SK-N-SH treated with all-trans-retinoic acid at 6 μM for 48 hours (cell line): ENCODE results near the gene ADGRB2.

ENCODE experiments used
- ATAC-seq: fragments of 200-7000 bp; cut with Tn5 transposase; 3 replicates; pipeline ENCODE4 v1.9.1; 2020; ENCODE audit warnings: mild to moderate bottlenecking, moderate library complexity
- ARNTL ChIP-seq: fragments of 450-650 bp; formaldehyde crosslinking; IDR thresholded peaks from 2 replicates; pipeline ENCODE4 v1.5.0; 2020; ENCODE audit warnings: low read depth, mild to moderate bottlenecking, moderate library complexity, borderline replicate concordance
- BACH2 ChIP-seq: fragments of 250-450 bp; sonication (Bioruptor Pico); IDR thresholded peaks from 2 replicates; pipeline ENCODE4 v1.9.0; 2021; ENCODE audit warnings: mild to moderate bottlenecking, borderline replicate concordance
- CSDC2 ChIP-seq: fragments of 250-450 bp; sonication (Bioruptor Pico); IDR thresholded peaks from 2 replicates; pipeline ENCODE4 v1.5.0; 2020; ENCODE audit warnings: mild to moderate bottlenecking, moderate library complexity
- GLIS3 ChIP-seq: fragments of 250-450 bp; sonication (Bioruptor Pico); IDR thresholded peaks from 2 replicates; pipeline ENCODE4 v1.5.0; 2020; ENCODE audit warnings: mild to moderate bottlenecking, moderate library complexity
- OSR1 ChIP-seq: fragments of 250-450 bp; sonication (Bioruptor Pico); IDR thresholded peaks from 2 replicates; pipeline ENCODE4 v1.8.0; 2022; ENCODE audit warnings: moderate library complexity, mild to moderate bottlenecking, inconsistent platforms
- PPARA ChIP-seq: fragments of 250-450 bp; sonication (Bioruptor Pico); IDR thresholded peaks from 2 replicates; pipeline ENCODE4 v1.5.0; 2020; ENCODE audit warnings: mild to moderate bottlenecking, borderline replicate concordance
- RARB ChIP-seq: fragments of 250-450 bp; sonication (Bioruptor Pico); IDR thresholded peaks from 2 replicates; pipeline ENCODE4 v1.8.0; 2021; ENCODE audit warnings: mild to moderate bottlenecking, moderate library complexity
- SNAI2 ChIP-seq: fragments of 250-450 bp; sonication (Bioruptor Pico); IDR thresholded peaks from 2 replicates; pipeline ENCODE4 v1.5.0; 2020; ENCODE audit warnings: mild to moderate bottlenecking, moderate library complexity
- TCF4 ChIP-seq: fragments of 250-450 bp; sonication (Bioruptor Pico); IDR thresholded peaks from 2 replicates; pipeline ENCODE4 v1.8.0; 2021; ENCODE audit warnings: mild to moderate bottlenecking, moderate library complexity, borderline replicate concordance
- TOX ChIP-seq: fragments of 250-450 bp; sonication (Bioruptor Pico); IDR thresholded peaks from 2 replicates; pipeline ENCODE4 v1.8.0; 2021; ENCODE audit warnings: mild to moderate bottlenecking, moderate library complexity, borderline replicate concordance
- ZC3H10 ChIP-seq: fragments of 250-450 bp; sonication (Bioruptor Pico); IDR thresholded peaks from 2 replicates; pipeline ENCODE4 v1.5.1; 2021; ENCODE audit warnings: mild to moderate bottlenecking, moderate library complexity
- ZFP3 ChIP-seq: fragments of 250-450 bp; sonication (Bioruptor Pico); IDR thresholded peaks from 2 replicates; pipeline ENCODE4 v1.5.0; 2020; ENCODE audit warnings: mild to moderate bottlenecking, moderate library complexity
- ZFP30 ChIP-seq: fragments of 450-650 bp; formaldehyde crosslinking; IDR thresholded peaks from 2 replicates; pipeline ENCODE4 v1.5.0; 2022; ENCODE audit warnings: mild to moderate bottlenecking, moderate library complexity
- ZNF565 ChIP-seq: fragments of 450-650 bp; formaldehyde crosslinking; conservative IDR thresholded peaks from 2 replicates; pipeline ENCODE4 v1.5.0; 2020; ENCODE audit warnings: low read depth, mild to moderate bottlenecking, moderate library complexity
- ZNF70 ChIP-seq: fragments of 450-650 bp; formaldehyde crosslinking; IDR thresholded peaks from 2 replicates; pipeline ENCODE4 v1.5.0; 2020; ENCODE audit warnings: mild to moderate bottlenecking, moderate library complexity
- TF ChIP-seq, protein P1 (sequence below): fragments of 250-450 bp; sonication (Bioruptor Pico); IDR thresholded peaks from 2 replicates; pipeline ENCODE4 v1.8.0; 2021; ENCODE audit warnings: low read depth, mild to moderate bottlenecking, moderate library complexity, borderline replicate concordance
- TF ChIP-seq, protein P2 (sequence below): fragments of 250-450 bp; sonication (Bioruptor Pico); IDR thresholded peaks from 2 replicates; pipeline ENCODE4 v1.5.1; 2021; ENCODE audit warnings: mild to moderate bottlenecking, moderate library complexity
- TF ChIP-seq, protein P3 (sequence below): fragments of 250-450 bp; sonication (Bioruptor Pico); IDR thresholded peaks from 2 replicates; pipeline ENCODE4 v1.5.1; 2020; ENCODE audit warnings: low read depth, mild to moderate bottlenecking, moderate library complexity
- TF ChIP-seq, protein P4 (sequence below): fragments of 250-450 bp; sonication (Bioruptor Pico); IDR thresholded peaks from 2 replicates; pipeline ENCODE4 v1.5.0; 2020; ENCODE audit warnings: mild to moderate bottlenecking, moderate library complexity
- TF ChIP-seq, protein P5 (sequence below): fragments of 250-450 bp; sonication (Bioruptor Pico); IDR thresholded peaks from 2 replicates; pipeline ENCODE4 v1.8.0; 2020; ENCODE audit warnings: mild to moderate bottlenecking, moderate library complexity, borderline replicate concordance

The ADGRB2 gene

DNA sequence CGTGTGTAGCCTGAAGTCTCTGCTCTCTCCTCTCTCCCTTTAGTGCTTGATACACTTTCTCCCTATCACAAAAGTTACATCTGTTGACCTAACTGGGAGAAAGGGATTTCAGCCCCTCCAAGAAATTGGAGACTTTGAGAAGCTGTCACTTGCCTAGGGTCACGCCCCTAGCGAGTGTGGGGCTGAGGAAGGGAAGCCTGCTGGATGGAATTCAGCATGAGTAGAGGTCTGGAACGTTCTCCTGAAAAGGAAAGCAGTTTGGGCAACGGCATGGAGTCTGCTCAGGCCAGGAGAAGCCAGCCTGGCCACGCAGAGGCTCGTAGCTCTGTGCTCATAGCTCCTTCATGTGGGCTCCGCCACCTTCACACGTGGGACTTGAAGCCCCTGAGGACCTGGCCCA, 82.7 kb downstream of the ADGRB2 start:
- no peak for ATAC-seq
- TF ChIP-seq SNAI2 (CRISPR knock-in tag): no peak
- no peak for TF ChIP-seq GLIS3 (CRISPR knock-in tag)
- no peak for TF ChIP-seq PPARA (CRISPR knock-in tag)
- TF ChIP-seq OSR1: no peak
- TF ChIP-seq, protein P1, sequence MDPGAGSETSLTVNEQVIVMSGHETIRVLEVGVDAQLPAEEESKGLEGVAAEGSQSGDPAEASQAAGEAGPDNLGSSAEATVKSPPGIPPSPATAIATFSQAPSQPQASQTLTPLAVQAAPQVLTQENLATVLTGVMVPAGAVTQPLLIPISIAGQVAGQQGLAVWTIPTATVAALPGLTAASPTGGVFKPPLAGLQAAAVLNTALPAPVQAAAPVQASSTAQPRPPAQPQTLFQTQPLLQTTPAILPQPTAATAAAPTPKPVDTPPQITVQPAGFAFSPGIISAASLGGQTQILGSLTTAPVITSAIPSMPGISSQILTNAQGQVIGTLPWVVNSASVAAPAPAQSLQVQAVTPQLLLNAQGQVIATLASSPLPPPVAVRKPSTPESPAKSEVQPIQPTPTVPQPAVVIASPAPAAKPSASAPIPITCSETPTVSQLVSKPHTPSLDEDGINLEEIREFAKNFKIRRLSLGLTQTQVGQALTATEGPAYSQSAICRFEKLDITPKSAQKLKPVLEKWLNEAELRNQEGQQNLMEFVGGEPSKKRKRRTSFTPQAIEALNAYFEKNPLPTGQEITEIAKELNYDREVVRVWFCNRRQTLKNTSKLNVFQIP (CRISPR knock-in tag): no peak
- no peak for TF ChIP-seq TOX (CRISPR knock-in tag)
- no peak for TF ChIP-seq ZNF70
- no peak for TF ChIP-seq RARB (CRISPR knock-in tag)
- TF ChIP-seq ARNTL (CRISPR knock-in tag): no peak
- TF ChIP-seq ZC3H10 (CRISPR knock-in tag): no peak
- TF ChIP-seq CSDC2 (CRISPR knock-in tag): no peak
- no peak for TF ChIP-seq TCF4 (CRISPR knock-in tag)
- TF ChIP-seq BACH2 (CRISPR knock-in tag): no peak
- TF ChIP-seq ZFP3 (CRISPR knock-in tag): no peak
- TF ChIP-seq, protein P2, sequence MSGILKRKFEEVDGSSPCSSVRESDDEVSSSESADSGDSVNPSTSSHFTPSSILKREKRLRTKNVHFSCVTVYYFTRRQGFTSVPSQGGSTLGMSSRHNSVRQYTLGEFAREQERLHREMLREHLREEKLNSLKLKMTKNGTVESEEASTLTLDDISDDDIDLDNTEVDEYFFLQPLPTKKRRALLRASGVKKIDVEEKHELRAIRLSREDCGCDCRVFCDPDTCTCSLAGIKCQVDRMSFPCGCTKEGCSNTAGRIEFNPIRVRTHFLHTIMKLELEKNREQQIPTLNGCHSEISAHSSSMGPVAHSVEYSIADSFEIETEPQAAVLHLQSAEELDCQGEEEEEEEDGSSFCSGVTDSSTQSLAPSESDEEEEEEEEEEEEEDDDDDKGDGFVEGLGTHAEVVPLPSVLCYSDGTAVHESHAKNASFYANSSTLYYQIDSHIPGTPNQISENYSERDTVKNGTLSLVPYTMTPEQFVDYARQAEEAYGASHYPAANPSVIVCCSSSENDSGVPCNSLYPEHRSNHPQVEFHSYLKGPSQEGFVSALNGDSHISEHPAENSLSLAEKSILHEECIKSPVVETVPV (CRISPR knock-in tag): no peak
- no peak for TF ChIP-seq ZNF565 (CRISPR knock-in tag)
- TF ChIP-seq, protein P3, sequence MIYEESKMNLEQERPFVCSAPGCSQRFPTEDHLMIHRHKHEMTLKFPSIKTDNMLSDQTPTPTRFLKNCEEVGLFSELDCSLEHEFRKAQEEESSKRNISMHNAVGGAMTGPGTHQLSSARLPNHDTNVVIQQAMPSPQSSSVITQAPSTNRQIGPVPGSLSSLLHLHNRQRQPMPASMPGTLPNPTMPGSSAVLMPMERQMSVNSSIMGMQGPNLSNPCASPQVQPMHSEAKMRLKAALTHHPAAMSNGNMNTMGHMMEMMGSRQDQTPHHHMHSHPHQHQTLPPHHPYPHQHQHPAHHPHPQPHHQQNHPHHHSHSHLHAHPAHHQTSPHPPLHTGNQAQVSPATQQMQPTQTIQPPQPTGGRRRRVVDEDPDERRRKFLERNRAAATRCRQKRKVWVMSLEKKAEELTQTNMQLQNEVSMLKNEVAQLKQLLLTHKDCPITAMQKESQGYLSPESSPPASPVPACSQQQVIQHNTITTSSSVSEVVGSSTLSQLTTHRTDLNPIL (CRISPR knock-in tag): no peak
- TF ChIP-seq, protein P4, sequence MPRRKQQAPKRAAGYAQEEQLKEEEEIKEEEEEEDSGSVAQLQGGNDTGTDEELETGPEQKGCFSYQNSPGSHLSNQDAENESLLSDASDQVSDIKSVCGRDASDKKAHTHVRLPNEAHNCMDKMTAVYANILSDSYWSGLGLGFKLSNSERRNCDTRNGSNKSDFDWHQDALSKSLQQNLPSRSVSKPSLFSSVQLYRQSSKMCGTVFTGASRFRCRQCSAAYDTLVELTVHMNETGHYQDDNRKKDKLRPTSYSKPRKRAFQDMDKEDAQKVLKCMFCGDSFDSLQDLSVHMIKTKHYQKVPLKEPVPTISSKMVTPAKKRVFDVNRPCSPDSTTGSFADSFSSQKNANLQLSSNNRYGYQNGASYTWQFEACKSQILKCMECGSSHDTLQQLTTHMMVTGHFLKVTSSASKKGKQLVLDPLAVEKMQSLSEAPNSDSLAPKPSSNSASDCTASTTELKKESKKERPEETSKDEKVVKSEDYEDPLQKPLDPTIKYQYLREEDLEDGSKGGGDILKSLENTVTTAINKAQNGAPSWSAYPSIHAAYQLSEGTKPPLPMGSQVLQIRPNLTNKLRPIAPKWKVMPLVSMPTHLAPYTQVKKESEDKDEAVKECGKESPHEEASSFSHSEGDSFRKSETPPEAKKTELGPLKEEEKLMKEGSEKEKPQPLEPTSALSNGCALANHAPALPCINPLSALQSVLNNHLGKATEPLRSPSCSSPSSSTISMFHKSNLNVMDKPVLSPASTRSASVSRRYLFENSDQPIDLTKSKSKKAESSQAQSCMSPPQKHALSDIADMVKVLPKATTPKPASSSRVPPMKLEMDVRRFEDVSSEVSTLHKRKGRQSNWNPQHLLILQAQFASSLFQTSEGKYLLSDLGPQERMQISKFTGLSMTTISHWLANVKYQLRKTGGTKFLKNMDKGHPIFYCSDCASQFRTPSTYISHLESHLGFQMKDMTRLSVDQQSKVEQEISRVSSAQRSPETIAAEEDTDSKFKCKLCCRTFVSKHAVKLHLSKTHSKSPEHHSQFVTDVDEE: no peak
- TF ChIP-seq, all 23 proteins: peak for 0

DNA sequence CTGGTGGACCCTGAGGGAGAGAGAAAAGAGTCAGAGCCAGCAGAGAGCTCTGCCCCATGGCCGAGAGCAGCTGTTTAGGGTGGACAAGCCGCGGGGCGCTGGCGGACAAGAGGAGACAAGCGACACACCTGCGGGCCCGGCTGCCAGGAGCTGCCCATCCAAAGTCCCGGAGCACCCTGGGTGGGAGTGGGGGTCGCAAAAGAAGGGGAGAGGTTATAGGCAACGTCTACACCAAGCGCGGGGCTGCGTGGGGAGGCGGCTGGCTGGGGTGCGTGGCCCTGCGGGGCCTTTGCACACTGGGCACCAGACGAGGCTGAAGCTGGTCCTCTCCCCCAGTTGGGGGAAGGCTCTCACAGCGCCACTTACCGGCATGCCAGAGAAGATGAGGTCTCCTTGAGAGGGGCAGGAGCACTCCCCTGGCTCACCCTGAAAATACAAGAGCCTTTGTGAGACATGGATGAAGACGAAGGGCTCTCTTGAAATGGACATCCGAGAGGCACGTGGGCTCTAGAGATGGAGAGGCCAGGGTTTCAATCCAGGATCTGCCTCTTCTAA, 84.4 kb downstream of the ADGRB2 start:
- no peak for ATAC-seq
- TF ChIP-seq, protein P5, sequence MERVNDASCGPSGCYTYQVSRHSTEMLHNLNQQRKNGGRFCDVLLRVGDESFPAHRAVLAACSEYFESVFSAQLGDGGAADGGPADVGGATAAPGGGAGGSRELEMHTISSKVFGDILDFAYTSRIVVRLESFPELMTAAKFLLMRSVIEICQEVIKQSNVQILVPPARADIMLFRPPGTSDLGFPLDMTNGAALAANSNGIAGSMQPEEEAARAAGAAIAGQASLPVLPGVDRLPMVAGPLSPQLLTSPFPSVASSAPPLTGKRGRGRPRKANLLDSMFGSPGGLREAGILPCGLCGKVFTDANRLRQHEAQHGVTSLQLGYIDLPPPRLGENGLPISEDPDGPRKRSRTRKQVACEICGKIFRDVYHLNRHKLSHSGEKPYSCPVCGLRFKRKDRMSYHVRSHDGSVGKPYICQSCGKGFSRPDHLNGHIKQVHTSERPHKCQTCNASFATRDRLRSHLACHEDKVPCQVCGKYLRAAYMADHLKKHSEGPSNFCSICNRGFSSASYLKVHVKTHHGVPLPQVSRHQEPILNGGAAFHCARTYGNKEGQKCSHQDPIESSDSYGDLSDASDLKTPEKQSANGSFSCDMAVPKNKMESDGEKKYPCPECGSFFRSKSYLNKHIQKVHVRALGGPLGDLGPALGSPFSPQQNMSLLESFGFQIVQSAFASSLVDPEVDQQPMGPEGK (CRISPR knock-in tag): no peak
- TF ChIP-seq ARNTL (CRISPR knock-in tag) (no peak), CSDC2 (CRISPR knock-in tag) (no peak), OSR1 (no peak), PPARA (CRISPR knock-in tag) (no peak), ZFP30 (no peak), ZNF565 (CRISPR knock-in tag) (no peak), ZNF70 (no peak)
- TF ChIP-seq, protein P2 (CRISPR knock-in tag): no peak
- TF ChIP-seq, protein P4: no peak
- TF ChIP-seq, protein P3 (CRISPR knock-in tag): no peak
- TF ChIP-seq, protein P1 (CRISPR knock-in tag): no peak
